PC-3 (cell line): Measurements from ENCODE around the gene PBRM1. TPM values are rescaled to one million over a fixed set of nuclear protein-coding genes. Genes with fewer than 3 reads are reported as not detected.

ENCODE experiments used
- ATAC-seq: fragments of 200-7000 bp; cut with Tn5 transposase; 2 replicates; pipeline ENCODE4 v1.9.1; 2020; ENCODE audit warnings: mild to moderate bottlenecking, moderate library complexity
- BruUV-seq: library from RNA; stranded (reverse); fragments of 400-500 nt; replicated peaks from 2 replicates; lab custom pipeline; 2021; lab: Mats Ljungman, UMichigan
- CTCF ChIA-PET: fragments of 300-600 bp; sonication (Branson Sonifier 250); formaldehyde crosslinking; loops from one replicate; lab custom pipeline; 2022; ENCODE audit warnings: antibody characterized with exemption; lab: Charles Lee
- POLR2A ChIA-PET: fragments of 300-600 bp; sonication (Branson Sonifier 250); formaldehyde crosslinking; loops from one replicate; lab custom pipeline; 2022; ENCODE audit warnings: antibody characterized with exemption; ENCODE audit not compliant: unreplicated experiment; lab: Charles Lee
- DNase-seq: peaks from one replicate; pipeline ENCODE4 v3.0.0-alpha.2; 2015
- H2AFZ ChIP-seq: fragments of 300-600 bp; sonication (generic); 2 replicates; pipeline ENCODE4 v1.6.0; 2016; ENCODE audit warnings: antibody characterized with exemption, low read length
- H3F3A ChIP-seq: fragments of 300-600 bp; sonication (generic); one replicate; pipeline ENCODE4 v1.6.0; 2017; ENCODE audit warnings: antibody characterized with exemption, low read length, control low read depth, mild to moderate bottlenecking; ENCODE audit not compliant: unreplicated experiment
- H3K27ac ChIP-seq: fragments of 300-600 bp; sonication (generic); 2 replicates; pipeline ENCODE4 v1.5.1; 2016; ENCODE audit warnings: mild to moderate bottlenecking, low read length
- H3K27me3 ChIP-seq: fragments of 300-600 bp; sonication (generic); 2 replicates; pipeline ENCODE4 v1.6.1; 2016; ENCODE audit warnings: low read length, mixed read lengths
- H3K36me3 ChIP-seq: fragments of 300-600 bp; sonication (generic); 2 replicates; pipeline ENCODE4 v1.6.1; 2016; ENCODE audit warnings: low read depth, mixed run types, low read length, mixed read lengths
- H3K4me1 ChIP-seq: fragments of 300-600 bp; sonication (generic); 2 replicates; pipeline ENCODE4 v1.5.1; 2016; ENCODE audit warnings: low read length; ENCODE audit not compliant: insufficient read depth
- H3K4me2 ChIP-seq: fragments of 300-600 bp; sonication (generic); 2 replicates; pipeline ENCODE4 v1.6.0; 2016; ENCODE audit warnings: low read length
- H3K4me3 ChIP-seq: fragments of 300-600 bp; sonication (generic); 2 replicates; pipeline ENCODE4 v1.5.1; 2016; ENCODE audit warnings: mild to moderate bottlenecking, low read length, mixed read lengths
- H3K79me2 ChIP-seq: fragments of 300-600 bp; sonication (generic); 2 replicates; pipeline ENCODE4 v1.6.1; 2017; ENCODE audit warnings: low read length, mixed read lengths
- H3K9ac ChIP-seq: fragments of 300-600 bp; sonication (generic); 2 replicates; pipeline ENCODE4 v1.6.0; 2016; ENCODE audit warnings: mild to moderate bottlenecking, low read length
- H3K9me2 ChIP-seq: fragments of 300-600 bp; sonication (generic); replicated peaks from 2 replicates; pipeline ENCODE4 v1.6.1; 2016; ENCODE audit warnings: mixed run types, low read length, mixed read lengths
- H3K9me3 ChIP-seq: fragments of 300-600 bp; sonication (generic); 2 replicates; pipeline ENCODE4 v1.6.1; 2016; ENCODE audit warnings: low read length, mixed read lengths
- H4K20me1 ChIP-seq: fragments of 300-600 bp; sonication (generic); 2 replicates; pipeline ENCODE4 v1.6.1; 2016; ENCODE audit warnings: low read length, mixed read lengths
- CTCF ChIP-seq: fragments of 300-600 bp; sonication (generic); conservative IDR thresholded peaks from 2 replicates; pipeline ENCODE4 v1.5.1; 2017; ENCODE audit warnings: antibody characterized with exemption, low read depth, mild to moderate bottlenecking, low read length
- EZH2 ChIP-seq: fragments of 300-600 bp; sonication (generic); IDR thresholded peaks from one replicate; pipeline ENCODE4 v1.6.1; 2017; ENCODE audit warnings: antibody characterized with exemption, mild to moderate bottlenecking, low read length; ENCODE audit not compliant: unreplicated experiment
- EZH2phosphoT487 ChIP-seq: fragments of 300-600 bp; sonication (generic); IDR thresholded peaks from 2 replicates; pipeline ENCODE4 v1.6.1; 2018; ENCODE audit warnings: mild to moderate bottlenecking, antibody characterized with exemption, low read length, borderline replicate concordance
- intact Hi-C: fragments of 100-400 bp; cut with micrococcal nuclease; formaldehyde crosslinking; loops from 2 replicates; pipeline ENCODE4 v1.9.0; 2023
- total RNA-seq: library from RNA; depleted of rRNA; stranded (reverse); fragments of >200 nt; gene quantifications from 2 replicates; pipeline ENCODE4 v1.2.3, GENCODE V29; 2014

Gene PBRM1
- total RNA-seq, 1 experiment from 2014 or later, result 59.7 TPM

GRCh38 chr3:52608337-52608736, 77.4 kb downstream of the PBRM1 start:
- TF ChIP-seq EZH2phosphoT487, result no peak
- ChIA-PET CTCF (no interaction called here), POLR2A (no interaction called here)
- intact Hi-C loops, result no loop called here
- no peak overlapping the region for H3K27ac ChIP-seq
- DNase-seq (no peak), ATAC-seq (no peak)
- peaks cover 17% of the 10 kb centered on the region for H3K79me2 ChIP-seq
- H3K9ac ChIP-seq, result no peak overlapping the region
- H3F3A ChIP-seq, result peaks cover 2% of the 10 kb centered on the region
- no peak overlapping the region for H3K4me3 ChIP-seq
- H3K9me2 ChIP-seq, result no peaks in the 10 kb centered on the region
- H3K4me2 ChIP-seq, result no peak overlapping the region
- H4K20me1 ChIP-seq, result 0 out of 2 replicates have a peak, but pooled peaks cover 7% of the 10 kb centered on the region
- peaks cover 35% of the 10 kb centered on the region for H3K36me3 ChIP-seq
- no peaks in the 10 kb centered on the region for H3K9me3 ChIP-seq
- no peaks in the 10 kb centered on the region for H3K27me3 ChIP-seq
- BruUV-seq, result no TSS peak
- peaks cover 17% of the 10 kb centered on the region for H3K4me1 ChIP-seq
- no peak overlapping the region for H2AFZ ChIP-seq

GRCh38 chr3:52606373-52607085, 79.2 kb downstream of the PBRM1 start:
- DNase-seq, result peak; percentile 97
- peaks cover 17% of the 10 kb centered on the region for H3K4me1 ChIP-seq
- no peak overlapping the region for H3K4me3 ChIP-seq
- no peak overlapping the region for H2AFZ ChIP-seq
- H3F3A ChIP-seq, result peaks cover 2% of the 10 kb centered on the region
- peak overlapping the region; percentile 8; the same call in 1 of the 2 replicates for H3K4me2 ChIP-seq
- H3K9me3 ChIP-seq, result no peaks in the 10 kb centered on the region
- TF ChIP-seq EZH2 (no peak), EZH2phosphoT487 (no peak), CTCF (no peak)
- ChIA-PET POLR2A (interaction anchor here (0.9 kb wide), 1 partner anchor 70 kb away, joined by 4 read pairs; no protein-coding TSS in a partner anchor), CTCF (no interaction called here)
- H3K36me3 ChIP-seq, result peaks cover 51% of the 10 kb centered on the region
- no peak overlapping the region for H3K9ac ChIP-seq
- H3K27ac ChIP-seq, result peak overlapping the region; percentile 23
- peak; percentile 96 for ATAC-seq
- H3K27me3 ChIP-seq, result no peaks in the 10 kb centered on the region
- 0 out of 2 replicates have a peak, but pooled peaks cover 7% of the 10 kb centered on the region for H4K20me1 ChIP-seq
- H3K9me2 ChIP-seq, result no peaks in the 10 kb centered on the region
- H3K79me2 ChIP-seq, result peaks cover 17% of the 10 kb centered on the region
- intact Hi-C loops, result no loop called here
- BruUV-seq, result no TSS peak

- POLR2A ChIA-PET, result no interaction called here
- Histone ChIP-seq H4K20me1 (no peaks in the 10 kb centered on the region), H3K79me2 (peaks cover 11% of the 10 kb centered on the region), H3K9me2 (no peaks in the 10 kb centered on the region), H3K4me1 (no peaks in the 10 kb centered on the region), H2AFZ (no peak overlapping the region), H3K36me3 (peaks cover 59% of the 10 kb centered on the region), H3K27ac (no peak overlapping the region), H3K4me2 (no peak overlapping the region), H3K4me3 (no peak overlapping the region), H3K9me3 (peaks cover 11% of the 10 kb centered on the region), H3F3A (no peaks in the 10 kb centered on the region), H3K9ac (no peak overlapping the region), H3K27me3 (no peaks in the 10 kb centered on the region)
- DNase-seq, result peak; percentile 8
- TF ChIP-seq EZH2phosphoT487, result no peak
- no peak for TF ChIP-seq CTCF
- no peak for TF ChIP-seq EZH2
- no peak for ATAC-seq
- intact Hi-C loops, result no loop called here
- BruUV-seq, result no TSS peak
- CTCF ChIA-PET, result no interaction called here
Measured at GRCh38 chr3:52600258-52600657, 85.5 kb downstream of the PBRM1 start.
